ENCODE results near the gene AMPD3. TPM values are rescaled to one million over a fixed set of nuclear protein-coding genes. Genes with fewer than 3 reads are reported as not detected.

Gene AMPD3
- total RNA-seq, 1 experiment from 2014 or later = 5.9 TPM

DNA sequence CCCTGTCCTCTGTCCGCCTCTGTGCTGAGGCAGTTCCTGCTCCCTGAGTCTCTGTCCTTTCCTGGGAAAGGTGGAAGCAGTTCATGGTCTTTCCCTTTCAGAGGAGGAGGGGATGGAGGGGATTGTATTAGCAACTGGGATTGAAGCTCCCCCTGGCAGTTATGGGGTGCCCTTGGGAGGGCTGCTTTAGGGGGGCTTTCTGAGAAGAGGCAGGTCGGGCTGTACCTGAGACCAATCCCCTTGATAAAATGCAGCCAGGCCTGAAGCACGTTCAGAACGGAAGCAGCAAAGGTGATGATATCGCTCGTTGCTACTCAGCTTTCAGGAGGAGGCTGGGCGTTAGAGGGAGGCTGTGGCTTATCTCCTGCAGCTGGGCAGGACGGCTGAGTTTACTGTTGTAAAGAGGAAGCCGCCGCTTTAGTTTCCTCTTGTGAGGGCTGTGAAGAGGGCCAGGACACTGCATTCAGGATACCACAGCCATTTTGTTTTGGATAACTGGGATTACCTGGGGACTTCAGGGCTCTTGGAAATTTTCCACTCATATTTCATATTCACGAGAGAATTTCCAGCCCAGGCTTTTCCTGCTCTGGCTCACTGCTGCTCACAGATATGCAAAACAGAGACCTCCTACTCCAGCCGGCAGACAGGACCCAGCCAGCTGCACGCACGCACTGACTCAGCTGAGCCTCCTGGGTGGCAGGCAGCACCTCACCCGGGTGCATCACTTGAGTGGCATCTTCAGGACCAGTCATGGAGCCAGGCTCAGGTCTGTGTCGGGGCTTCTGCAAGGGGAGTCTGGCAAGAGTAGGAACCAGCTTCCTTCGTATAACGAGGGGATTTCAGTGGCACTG is 798 bp downstream of the AMPD3 start:
- Mint-ChIP-seq H3K27me3 (ENCODE audit: low read depth) (peaks cover 20% of the 10 kb centered on the region), H3K4me3 (peak overlapping the region; percentile 17 to 60; a peak in 4 of 5 replicates), H3K4me1 (peaks cover 27 to 38% of the 10 kb centered on the region in 2 experiments), H3K27ac (peak overlapping the region in 2 of 3 experiments; percentile 44 to 84; a peak in 2 of 7 replicates), H3K36me3 (ENCODE audit: insufficient read depth in 1 of 3, low read depth in 3 of 3) (no peaks in the 10 kb centered on the region; a peak in 1 of 7 replicates), H3K9me3 (no peaks in the 10 kb centered on the region)
- TF ChIP-seq, protein P1, sequence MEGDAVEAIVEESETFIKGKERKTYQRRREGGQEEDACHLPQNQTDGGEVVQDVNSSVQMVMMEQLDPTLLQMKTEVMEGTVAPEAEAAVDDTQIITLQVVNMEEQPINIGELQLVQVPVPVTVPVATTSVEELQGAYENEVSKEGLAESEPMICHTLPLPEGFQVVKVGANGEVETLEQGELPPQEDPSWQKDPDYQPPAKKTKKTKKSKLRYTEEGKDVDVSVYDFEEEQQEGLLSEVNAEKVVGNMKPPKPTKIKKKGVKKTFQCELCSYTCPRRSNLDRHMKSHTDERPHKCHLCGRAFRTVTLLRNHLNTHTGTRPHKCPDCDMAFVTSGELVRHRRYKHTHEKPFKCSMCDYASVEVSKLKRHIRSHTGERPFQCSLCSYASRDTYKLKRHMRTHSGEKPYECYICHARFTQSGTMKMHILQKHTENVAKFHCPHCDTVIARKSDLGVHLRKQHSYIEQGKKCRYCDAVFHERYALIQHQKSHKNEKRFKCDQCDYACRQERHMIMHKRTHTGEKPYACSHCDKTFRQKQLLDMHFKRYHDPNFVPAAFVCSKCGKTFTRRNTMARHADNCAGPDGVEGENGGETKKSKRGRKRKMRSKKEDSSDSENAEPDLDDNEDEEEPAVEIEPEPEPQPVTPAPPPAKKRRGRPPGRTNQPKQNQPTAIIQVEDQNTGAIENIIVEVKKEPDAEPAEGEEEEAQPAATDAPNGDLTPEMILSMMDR (conservative IDR thresholded peaks at IDR 0.05) = no peak
- Histone ChIP-seq H2AK5ac (ENCODE audit: insufficient read length, low read length) (no peak overlapping the region), H3K4ac (ENCODE audit: low read depth, low read length) (no peak overlapping the region), H3K79me2 (ENCODE audit: insufficient read depth, low read length) (no peaks in the 10 kb centered on the region), H4K20me1 (ENCODE audit: control insufficient read depth, insufficient read depth, insufficient read length) (no peaks in the 10 kb centered on the region), H2BK20ac (ENCODE audit: low read depth, low read length, poor library complexity, severe bottlenecking) (no peak overlapping the region), H2BK15ac (ENCODE audit: low read depth, low read length) (no peak overlapping the region), H3K4me1 (ENCODE audit: insufficient read depth, low read length) (peaks cover 9% of the 10 kb centered on the region; the same call in 1 of the 2 replicates), H3K27ac (ENCODE audit: insufficient read length, low read depth, low read length) (no peak overlapping the region), H2BK120ac (ENCODE audit: low read depth, low read length, poor library complexity, severe bottlenecking) (no peak overlapping the region), H4K5ac (ENCODE audit: insufficient read length, low read depth, low read length) (no peak overlapping the region), H3K79me1 (ENCODE audit: insufficient read depth, low read depth, low read length, poor library complexity, severe bottlenecking) (no peaks in the 10 kb centered on the region), H3K9me3 (ENCODE audit: control insufficient read depth, low read depth, low read length) (no peaks in the 10 kb centered on the region), H3K4me2 (ENCODE audit: insufficient read depth, insufficient read length, low read length) (peak overlapping the region; percentile 34), H3K23ac (ENCODE audit: insufficient read length, low read depth, low read length) (no peak overlapping the region), H3K23me2 (ENCODE audit: insufficient read length, low read depth, low read length, poor library complexity, severe bottlenecking) (peaks cover 4% of the 10 kb centered on the region), H3K9ac (ENCODE audit: extremely low read depth, insufficient read length, low read length) (no peak overlapping the region), H3T11ph (ENCODE audit: low read length) (no peak overlapping the region), H4K8ac (replicated peaks; ENCODE audit: insufficient read length, low read depth, low read length) (no peak overlapping the region), H4K91ac (ENCODE audit: insufficient read length, low read depth, low read length) (no peak overlapping the region), H2AFZ (ENCODE audit: low read length) (peak overlapping the region; percentile 18), H3K14ac (ENCODE audit: insufficient read depth, low read length) (peak overlapping the region; percentile 67), H2BK12ac (ENCODE audit: insufficient read length, low read depth, low read length) (no peak overlapping the region), H3K18ac (ENCODE audit: insufficient read length, low read depth, low read length) (peak overlapping the region; percentile 40), H3K27me3 (ENCODE audit: insufficient read depth, low read length) (no peaks in the 10 kb centered on the region; the same call in 1 of the 2 replicates), H2BK5ac (ENCODE audit: insufficient read length, low read length) (no peak overlapping the region), H3K56ac (ENCODE audit: insufficient read length, low read depth, low read length) (no peak overlapping the region)
- no CpG with 5 or more reads among the region's 18 CpGs for WGBS (ENCODE audit: extremely low coverage, insufficient read length, low lambda C conversion rate)
- DNase-seq = peak; percentile 66
